GM12878 (cell line): ENCODE results near the gene RPS5. TPM values are rescaled to one million over a fixed set of nuclear protein-coding genes. Genes with fewer than 3 reads are reported as not detected.

Experiments used
- BCL3 ChIP-seq: IDR thresholded peaks from 2 replicates; pipeline ENCODE4 v1.6.1; 2011; ENCODE audit warnings: borderline replicate concordance, low read depth, mild to moderate bottlenecking, moderate library complexity, low read length; ENCODE audit not compliant: insufficient read depth, poor library complexity, severe bottlenecking
- BCLAF1 ChIP-seq: fragments of 450-650 bp; IDR thresholded peaks from 2 replicates; pipeline ENCODE4 v1.6.1; 2017; ENCODE audit warnings: antibody characterized with exemption, mild to moderate bottlenecking, moderate library complexity
- BHLHE40 ChIP-seq, 2 experiments: fragments of 450-650 bp in 1 of 2; IDR thresholded peaks; 2 replicates each; pipeline ENCODE4 v1.6.1; 2011 to 2017; ENCODE audit warnings: low read depth in 2 of 2, borderline replicate concordance in 1 of 2, improper control_type of control experiment in 1 of 2, low read length in 1 of 2, mild to moderate bottlenecking in 1 of 2
- CEBPZ ChIP-seq: fragments of 150-350 bp; IDR thresholded peaks from 2 replicates; pipeline ENCODE4 v1.6.1; 2016; ENCODE audit warnings: low read depth, low read length
- CHD2 ChIP-seq: IDR thresholded peaks from 2 replicates; pipeline ENCODE4 v1.6.1; 2011; ENCODE audit warnings: low read depth, low read length, improper control_type of control experiment, borderline replicate concordance
- E2F8 ChIP-seq: fragments of 450-650 bp; IDR thresholded peaks from 2 replicates; pipeline ENCODE4 v1.6.1; 2018; ENCODE audit warnings: mild to moderate bottlenecking, low read depth, moderate library complexity; ENCODE audit not compliant: partially characterized antibody
- ESRRA ChIP-seq: IDR thresholded peaks from 2 replicates; pipeline ENCODE4 v1.6.1; 2012; ENCODE audit warnings: mild to moderate bottlenecking, low read length, improper control_type of control experiment
- FOS ChIP-seq: IDR thresholded peaks from 3 replicates; pipeline ENCODE4 v1.6.1; 2011; ENCODE audit warnings: borderline replicate concordance; ENCODE audit not compliant: insufficient read length; ENCODE audit errors: extremely low read depth
- NFXL1 ChIP-seq: fragments of 450-650 bp; IDR thresholded peaks from 2 replicates; pipeline ENCODE4 v1.6.1; 2017; ENCODE audit warnings: antibody characterized with exemption, mild to moderate bottlenecking, borderline replicate concordance
- RELA ChIP-seq: fragments of 450-650 bp; IDR thresholded peaks from 2 replicates; pipeline ENCODE4 v1.8.0; 2014; ENCODE audit warnings: borderline replicate concordance; ENCODE audit not compliant: partially characterized antibody
- SKIL ChIP-seq: fragments of 450-650 bp; IDR thresholded peaks from 2 replicates; pipeline ENCODE4 v1.6.1; 2017; ENCODE audit warnings: mild to moderate bottlenecking, low read depth, inconsistent platforms; ENCODE audit not compliant: poor library complexity, severe bottlenecking
- SMAD1 ChIP-seq: fragments of 450-650 bp; IDR thresholded peaks from 2 replicates; pipeline ENCODE4 v1.6.1; 2018; ENCODE audit warnings: mild to moderate bottlenecking, low read depth; ENCODE audit not compliant: partially characterized antibody
- SMAD5 ChIP-seq: IDR thresholded peaks from 2 replicates; pipeline ENCODE4 v1.6.1; 2016; ENCODE audit warnings: antibody characterized with exemption, low read depth
- TCF3 ChIP-seq: IDR thresholded peaks from 2 replicates; pipeline ENCODE4 v1.6.1; 2012; ENCODE audit warnings: low read depth, mild to moderate bottlenecking, low read length, borderline replicate concordance; ENCODE audit not compliant: insufficient read depth
- polyA plus RNA-seq, 11 experiments: library from polyadenylated mRNA; depleted of rRNA in 4 of 11; unstranded in 6 of 11; stranded (reverse) in 5 of 11; fragments of >200 nt; fragmentation: Nextera tagmentation in 4 of 11; fragmentation: Illumina TruSeq in 1 of 11; extraction: Ambion mirVana in 4 of 11; extraction: Trizol in 1 of 11; gene quantifications; 1 replicate in 1 of 11; 2 replicates in 10 of 11; pipeline versions ENCODE4 v1.2.1 to v1.2.3, GENCODE V29; 2011 to 2016; ENCODE audit warnings: inconsistent platforms in 2 of 11, missing spikeins in 2 of 11, low read depth in 1 of 11
- total RNA-seq, 4 experiments: library from RNA; depleted of rRNA in 3 of 4; stranded (reverse); fragments of >200 nt in 3 of 4; fragmentation: Illumina TruSeq in 1 of 4; extraction: Trizol in 1 of 4; gene quantifications; 2 replicates each; pipeline versions ENCODE4 v1.2.1 to v1.2.3, GENCODE V29; 2013 to 2021

Gene RPS5
- total and polyA plus RNA-seq, 10 of the 15 experiments (the other 5 are each of a cell fraction or from before 2014, with no cell fraction given), result 1,284 to 3,652 (median 1,922) TPM

- peak; percentile 92 to 95 for TF ChIP-seq BHLHE40 (IDR thresholded peaks at IDR 0.05; ENCODE audit: borderline replicate concordance in 1 of 2, low read depth in 2 of 2, low read length in 1 of 2)
- TF ChIP-seq CEBPZ, result no peak
- TF ChIP-seq SMAD5, result peak; percentile 96
- TF ChIP-seq E2F8, result peak; percentile 82
- TF ChIP-seq SMAD1, result no peak
- TF ChIP-seq FOS, result no peak
- peak; percentile 46 for TF ChIP-seq BCL3
- TF ChIP-seq RELA, result no peak
- TF ChIP-seq SKIL, result no peak
- no peak for TF ChIP-seq ESRRA
- peak; percentile 76 for TF ChIP-seq CHD2
- TF ChIP-seq TCF3, result peak; percentile 75; the same call in 1 of the 2 replicates
- no peak for TF ChIP-seq NFXL1
- TF ChIP-seq BCLAF1, result no peak
Measured at GRCh38 chr19:58386576-58387337, at the start of gene RPS5 (continued).
